Sigmoid colon (tissue), 7 donors: ENCODE measurements around the gene DAW1. TPM values are rescaled to one million over a fixed set of nuclear protein-coding genes. Genes with fewer than 3 reads are reported as not detected.

Experiments used
- DNase-seq: peaks from one replicate; pipeline ENCODE4 v3.0.0-alpha.2; 2019
- H3K27ac ChIP-seq, 4 donors: fragments of 200-600 bp; sonication (generic); one replicate each; pipeline ENCODE4 v1.5.1; 2016 to 2019; ENCODE audit warnings: mild to moderate bottlenecking in 1 of 4
- H3K27me3 ChIP-seq, 3 donors: fragments of 200-600 bp; sonication (generic); one replicate each; pipeline ENCODE4 v1.5.1; 2019; ENCODE audit warnings: mild to moderate bottlenecking in 1 of 3
- H3K36me3 ChIP-seq, 4 donors: fragments of 200-600 bp; sonication (generic); one replicate each; pipeline ENCODE4 v1.5.1; 2016 to 2019
- H3K4me1 ChIP-seq, 4 donors: fragments of 200-600 bp; sonication (generic); one replicate each; pipeline ENCODE4 v1.5.1; 2017 to 2019
- H3K4me3 ChIP-seq, 4 donors: fragments of 200-600 bp; sonication (generic); one replicate each; pipeline ENCODE4 v1.5.1; 2017 to 2019; ENCODE audit warnings: mild to moderate bottlenecking in 2 of 4, moderate library complexity in 1 of 4
- H3K9me3 ChIP-seq, 4 donors: fragments of 200-600 bp in 3 of 4; sonication (generic) in 3 of 4; one replicate each; pipeline versions ENCODE4 v1.5.1 to v1.6.1; 2013 to 2019
- EP300 ChIP-seq, 4 donors: sonication (generic); formaldehyde crosslinking; IDR thresholded peaks; one replicate each; pipeline ENCODE4 v1.6.1; 2017; ENCODE audit warnings: antibody characterized with exemption in 4 of 4
- POLR2A ChIP-seq, 2 donors: fragments of 450-650 bp; IDR thresholded peaks; one replicate each; pipeline ENCODE4 v1.6.1; 2016; ENCODE audit warnings: antibody characterized with exemption in 2 of 2, mild to moderate bottlenecking in 2 of 2, moderate library complexity in 2 of 2
- POLR2AphosphoS5 ChIP-seq, 4 donors: sonication (generic); formaldehyde crosslinking; IDR thresholded peaks; one replicate each; pipeline ENCODE4 v1.6.1; 2017; ENCODE audit warnings: antibody characterized with exemption in 4 of 4
- WGBS, 2 donors: extraction: QIAGEN DNeasy Blood & Tissue Kit; methylation state at CpG; one replicate each; pipeline ENCODE4 v1.1.7; 2013; 5-methylcytosine and 5-hydroxymethylcytosine counted together
- intact Hi-C: fragments of 100-400 bp; cut with DNase I; formaldehyde crosslinking; loops from one replicate; pipeline ENCODE4 v1.15.1; 2023
- polyA plus RNA-seq, 3 donors: library from polyadenylated mRNA; stranded (reverse); fragments of 200-250 nt; gene quantifications; one replicate each; pipeline ENCODE4 v1.2.3, GENCODE V29; 2013
- total RNA-seq, 4 donors: library from RNA; depleted of rRNA; stranded (reverse); fragments of >200 nt; gene quantifications; one replicate each; pipeline ENCODE4 v1.1.0, GENCODE V29; 2016
- TF ChIP-seq, protein P1 (sequence below), 4 experiments: fragments of 450-650 bp in 3 of 4; fragments of 200-600 bp in 1 of 4; IDR thresholded peaks; one replicate each; pipeline ENCODE4 v1.5.1; 2016 to 2019; ENCODE audit warnings: antibody characterized with exemption in 4 of 4, mild to moderate bottlenecking in 3 of 4, moderate library complexity in 2 of 4
- donor health status: healthy with polysubstance abuse.
- donor health status: Bipolar disorder and iron deficiency.
- donor health status: healthy.

The DAW1 gene
- total and polyA plus RNA-seq, 7 donors, result 0.06 TPM; not detected in 6

DNA sequence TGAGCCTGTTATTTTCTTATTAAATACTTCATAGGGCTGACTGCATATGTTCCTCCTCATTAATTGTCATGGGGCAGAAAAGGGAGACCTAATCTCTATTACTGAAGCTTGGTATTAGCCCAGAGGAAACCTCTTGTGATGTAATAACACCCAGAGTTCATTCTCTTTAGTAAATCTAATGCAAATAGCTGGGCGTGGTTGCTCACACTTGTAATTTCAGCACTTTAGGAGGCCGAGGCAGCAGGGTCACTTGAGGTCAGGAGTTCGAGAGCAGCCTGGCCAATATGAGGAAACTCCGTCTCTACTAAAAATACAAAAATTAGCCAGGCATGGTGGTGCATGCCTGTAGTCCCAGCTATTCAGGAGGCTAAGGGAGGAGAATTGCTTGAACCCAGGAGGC is 14.7 kb downstream of the DAW1 start:
- Histone ChIP-seq H3K36me3 (no peaks in the 10 kb centered on the region), H3K9me3 (no peaks in the 10 kb centered on the region), H3K4me1 (no peaks in the 10 kb centered on the region), H3K27me3 (no peaks in the 10 kb centered on the region), H3K4me3 (no peak overlapping the region), H3K27ac (no peak overlapping the region)
- TF ChIP-seq POLR2AphosphoS5 (IDR thresholded peaks at IDR 0.05) (no peak), POLR2A (IDR thresholded peaks at IDR 0.05) (no peak), EP300 (IDR thresholded peaks at IDR 0.05) (no peak)
- TF ChIP-seq, protein P1, sequence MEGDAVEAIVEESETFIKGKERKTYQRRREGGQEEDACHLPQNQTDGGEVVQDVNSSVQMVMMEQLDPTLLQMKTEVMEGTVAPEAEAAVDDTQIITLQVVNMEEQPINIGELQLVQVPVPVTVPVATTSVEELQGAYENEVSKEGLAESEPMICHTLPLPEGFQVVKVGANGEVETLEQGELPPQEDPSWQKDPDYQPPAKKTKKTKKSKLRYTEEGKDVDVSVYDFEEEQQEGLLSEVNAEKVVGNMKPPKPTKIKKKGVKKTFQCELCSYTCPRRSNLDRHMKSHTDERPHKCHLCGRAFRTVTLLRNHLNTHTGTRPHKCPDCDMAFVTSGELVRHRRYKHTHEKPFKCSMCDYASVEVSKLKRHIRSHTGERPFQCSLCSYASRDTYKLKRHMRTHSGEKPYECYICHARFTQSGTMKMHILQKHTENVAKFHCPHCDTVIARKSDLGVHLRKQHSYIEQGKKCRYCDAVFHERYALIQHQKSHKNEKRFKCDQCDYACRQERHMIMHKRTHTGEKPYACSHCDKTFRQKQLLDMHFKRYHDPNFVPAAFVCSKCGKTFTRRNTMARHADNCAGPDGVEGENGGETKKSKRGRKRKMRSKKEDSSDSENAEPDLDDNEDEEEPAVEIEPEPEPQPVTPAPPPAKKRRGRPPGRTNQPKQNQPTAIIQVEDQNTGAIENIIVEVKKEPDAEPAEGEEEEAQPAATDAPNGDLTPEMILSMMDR (IDR thresholded peaks at IDR 0.05), result no peak
- WGBS, 2 donors, result 64 to 80% methylated on average over 4 of the region's 4 CpGs
- intact Hi-C loops, result no loop called here
- DNase-seq, result no peak

DNA sequence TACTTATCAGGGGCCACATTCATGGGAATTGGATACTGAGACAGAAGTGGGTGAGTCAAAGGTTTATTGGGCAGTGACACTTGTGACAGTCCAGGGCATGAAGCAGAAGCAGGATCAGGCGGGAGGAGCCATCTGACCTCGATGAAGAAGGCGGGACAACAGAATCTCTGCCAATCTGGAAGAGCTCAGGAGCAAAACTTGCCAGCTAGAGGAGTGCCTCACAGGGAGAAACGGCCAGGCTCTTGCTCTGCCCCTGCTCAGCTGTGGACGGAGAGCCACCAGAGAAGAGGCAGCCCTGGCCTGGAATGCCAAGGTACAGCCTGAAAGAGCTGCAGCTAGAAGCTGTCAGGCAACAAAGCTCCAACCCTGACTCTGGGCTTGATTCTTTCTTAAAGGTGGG is 16.9 kb downstream of the DAW1 start:
- no peak overlapping the region for H3K27ac ChIP-seq
- TF ChIP-seq EP300 (IDR thresholded peaks at IDR 0.05), result no peak
- no peak for TF ChIP-seq POLR2A (IDR thresholded peaks at IDR 0.05)
- no peak for TF ChIP-seq POLR2AphosphoS5 (IDR thresholded peaks at IDR 0.05)
- TF ChIP-seq, protein P1 (IDR thresholded peaks at IDR 0.05), result no peak
- H3K9me3 ChIP-seq, result no peaks in the 10 kb centered on the region
- no peaks in the 10 kb centered on the region for H3K36me3 ChIP-seq
- 18 to 48% methylated on average over 5 of the region's 5 CpGs for WGBS, 2 donors
- no peaks in the 10 kb centered on the region for H3K27me3 ChIP-seq
- no peak overlapping the region for H3K4me3 ChIP-seq
- intact Hi-C loops, result no loop called here
- no peak for DNase-seq
- H3K4me1 ChIP-seq, result no peaks in the 10 kb centered on the region

DNA sequence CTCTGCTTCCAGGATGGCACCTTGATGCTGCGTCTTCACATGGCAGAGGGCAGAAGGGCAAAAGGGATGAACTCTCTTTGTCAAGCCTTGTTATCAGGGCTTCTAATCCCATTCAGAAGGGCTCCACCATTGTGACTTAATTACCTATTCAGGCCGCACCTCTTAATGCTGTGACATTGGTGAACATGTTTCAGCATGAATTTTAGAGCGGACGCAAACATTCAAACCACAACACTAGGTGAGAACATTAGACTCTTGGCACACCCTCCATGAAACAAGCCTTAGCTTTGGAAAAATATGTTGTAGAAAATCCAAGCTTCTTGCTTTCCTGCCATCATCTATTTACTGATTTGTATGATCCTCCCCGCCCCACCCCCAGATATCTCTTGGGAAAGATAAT is 17.9 kb downstream of the DAW1 start:
- no peaks in the 10 kb centered on the region for H3K4me1 ChIP-seq
- H3K9me3 ChIP-seq, result no peaks in the 10 kb centered on the region
- DNase-seq, result no peak
- H3K27me3 ChIP-seq, result no peaks in the 10 kb centered on the region
- H3K27ac ChIP-seq, result no peak overlapping the region
- intact Hi-C loops, result no loop called here
- WGBS, 2 donors, result 97% methylated on average over 5 of the region's 5 CpGs
- no peak overlapping the region for H3K4me3 ChIP-seq
- no peaks in the 10 kb centered on the region for H3K36me3 ChIP-seq
- TF ChIP-seq POLR2A (IDR thresholded peaks at IDR 0.05), result no peak

DNA sequence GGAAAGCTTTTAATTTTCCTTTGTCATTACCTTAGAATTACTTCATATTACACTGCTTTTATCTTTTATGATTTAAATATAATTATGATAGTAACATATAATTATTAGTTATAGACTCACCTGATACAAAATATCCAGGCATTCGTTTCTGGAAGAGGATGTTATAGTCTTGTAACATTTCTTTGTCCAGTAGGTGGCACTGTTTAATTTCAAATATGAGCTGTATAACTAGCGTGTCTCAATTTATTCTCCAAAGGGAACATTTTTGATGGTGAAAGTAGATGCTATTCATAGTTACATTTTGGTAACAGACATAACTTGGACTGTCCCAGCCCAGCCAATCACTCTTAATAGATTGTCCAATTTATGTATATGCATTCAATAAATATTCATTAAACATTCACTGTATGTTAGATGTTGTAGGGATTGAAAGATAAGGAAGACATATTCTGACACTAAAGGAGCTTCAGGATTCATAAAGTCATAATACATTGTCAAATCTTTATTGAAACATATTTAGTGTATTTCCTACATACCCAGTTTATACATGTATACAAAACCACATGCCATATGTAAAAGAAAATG is 19.2 kb downstream of the DAW1 start:
- Histone ChIP-seq H3K27ac (no peak overlapping the region), H3K36me3 (no peaks in the 10 kb centered on the region), H3K9me3 (no peaks in the 10 kb centered on the region), H3K4me3 (no peak overlapping the region), H3K4me1 (no peaks in the 10 kb centered on the region), H3K27me3 (no peaks in the 10 kb centered on the region)
- TF ChIP-seq, protein P1 (IDR thresholded peaks at IDR 0.05), result peak in 3 of 4 experiments; percentile 21 to 57 (median 32)
- no peak for TF ChIP-seq POLR2A (IDR thresholded peaks at IDR 0.05)
- WGBS, 2 donors, result 0 to 4% methylated on average over 2 of the region's 2 CpGs
- no peak for DNase-seq
- intact Hi-C loops, result loop anchor here (10.0 kb wide), 1 partner anchor 1694 kb away; no protein-coding TSS in a partner anchor

DNA sequence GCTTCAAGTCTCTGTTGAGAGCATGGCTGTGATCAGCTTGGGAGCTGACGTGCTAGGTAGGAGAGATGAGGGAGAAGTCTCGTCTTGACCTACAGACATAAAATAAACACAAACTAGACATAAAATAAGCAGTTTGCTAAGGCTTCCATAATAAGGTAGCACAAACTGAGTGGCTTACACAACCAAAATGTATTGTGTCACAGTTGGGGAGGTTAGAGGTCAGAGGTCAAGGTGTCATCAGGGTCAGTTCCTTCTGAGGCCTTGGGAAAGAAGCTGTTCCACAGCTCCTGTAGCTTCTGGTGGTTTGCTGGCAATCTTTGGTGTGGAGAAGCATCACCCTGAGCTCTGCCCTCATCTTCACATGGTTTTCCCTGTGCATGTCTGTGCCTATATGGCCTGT is 20.2 kb downstream of the DAW1 start:
- TF ChIP-seq, protein P1 (IDR thresholded peaks at IDR 0.05), result no peak
- TF ChIP-seq POLR2A (IDR thresholded peaks at IDR 0.05), result no peak
- TF ChIP-seq POLR2AphosphoS5 (IDR thresholded peaks at IDR 0.05), result no peak
- no peak for TF ChIP-seq EP300 (IDR thresholded peaks at IDR 0.05)
- WGBS, 2 donors, result 81 to 82% methylated on average over 2 of the region's 2 CpGs
- intact Hi-C loops, result loop anchor here (10.0 kb wide), 1 partner anchor 1693 kb away; no protein-coding TSS in a partner anchor
- Histone ChIP-seq H3K27ac (no peak overlapping the region), H3K9me3 (no peaks in the 10 kb centered on the region), H3K27me3 (no peaks in the 10 kb centered on the region), H3K4me3 (no peak overlapping the region), H3K36me3 (no peaks in the 10 kb centered on the region), H3K4me1 (no peaks in the 10 kb centered on the region)
- DNase-seq, result no peak
